ENCODE results near the gene DHRS2. TPM values are rescaled to one million over a fixed set of nuclear protein-coding genes. Genes with fewer than 3 reads are reported as not detected.
"Not testable (repeated sequence)": the region's sequence is repeated elsewhere in the genome, so short reads cannot be mapped to it uniquely, and the experiment has no call there.

DHRS2 gene, protein sequence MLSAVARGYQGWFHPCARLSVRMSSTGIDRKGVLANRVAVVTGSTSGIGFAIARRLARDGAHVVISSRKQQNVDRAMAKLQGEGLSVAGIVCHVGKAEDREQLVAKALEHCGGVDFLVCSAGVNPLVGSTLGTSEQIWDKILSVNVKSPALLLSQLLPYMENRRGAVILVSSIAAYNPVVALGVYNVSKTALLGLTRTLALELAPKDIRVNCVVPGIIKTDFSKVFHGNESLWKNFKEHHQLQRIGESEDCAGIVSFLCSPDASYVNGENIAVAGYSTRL
- total RNA-seq = not detected in 2 replicates

DNA sequence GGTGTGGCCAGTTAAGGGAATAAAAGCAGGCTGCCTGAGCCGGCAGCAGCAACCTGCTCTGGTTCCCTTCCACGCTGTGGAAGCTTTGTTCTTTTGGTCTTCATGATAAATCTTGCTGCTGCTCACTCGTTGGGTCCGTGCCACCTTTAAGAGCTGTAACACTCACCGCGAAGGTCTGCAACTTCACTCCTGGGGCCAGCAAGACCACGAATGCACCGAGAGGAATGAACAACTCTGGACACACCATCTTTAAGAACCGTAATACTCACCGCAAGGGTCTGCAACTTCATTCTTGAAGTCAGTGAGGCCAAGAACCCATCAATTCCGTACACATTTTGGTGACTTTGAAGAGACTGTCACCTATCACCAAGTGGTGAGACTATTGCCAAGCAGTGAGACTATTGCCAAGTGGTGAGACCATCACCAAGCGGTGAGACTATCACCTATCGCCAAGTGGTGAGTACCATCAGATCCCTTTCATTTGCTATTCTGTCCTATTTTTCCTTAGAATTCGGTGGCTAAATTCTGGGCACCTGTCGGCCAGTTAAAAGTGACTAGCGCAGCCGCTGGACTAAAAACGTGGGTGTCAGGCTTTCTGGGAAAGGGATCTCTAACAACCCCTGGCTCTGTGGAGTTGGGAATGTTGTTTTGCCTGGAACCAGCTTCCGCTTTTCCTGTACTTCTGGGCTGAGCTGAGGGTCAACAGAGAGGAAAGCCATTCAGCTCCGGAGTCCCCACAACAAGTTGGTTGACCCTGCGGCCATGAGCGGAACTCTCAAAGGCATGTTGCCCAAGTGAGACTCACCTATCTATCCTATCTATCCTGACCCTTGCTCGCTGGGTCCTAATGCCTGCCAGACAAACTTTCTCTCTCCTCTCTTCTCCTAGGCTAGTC is at the start of gene DHRS2:
Gene DHRS2 (plus strand): TSS at position 48 of the 895 bp plus-strand sequence. CDS start 2,501 bp downstream, outside the sequence.
- DNase-seq (ENCODE audit: extremely low read depth, low read depth, low spot score) = no peak

DNA sequence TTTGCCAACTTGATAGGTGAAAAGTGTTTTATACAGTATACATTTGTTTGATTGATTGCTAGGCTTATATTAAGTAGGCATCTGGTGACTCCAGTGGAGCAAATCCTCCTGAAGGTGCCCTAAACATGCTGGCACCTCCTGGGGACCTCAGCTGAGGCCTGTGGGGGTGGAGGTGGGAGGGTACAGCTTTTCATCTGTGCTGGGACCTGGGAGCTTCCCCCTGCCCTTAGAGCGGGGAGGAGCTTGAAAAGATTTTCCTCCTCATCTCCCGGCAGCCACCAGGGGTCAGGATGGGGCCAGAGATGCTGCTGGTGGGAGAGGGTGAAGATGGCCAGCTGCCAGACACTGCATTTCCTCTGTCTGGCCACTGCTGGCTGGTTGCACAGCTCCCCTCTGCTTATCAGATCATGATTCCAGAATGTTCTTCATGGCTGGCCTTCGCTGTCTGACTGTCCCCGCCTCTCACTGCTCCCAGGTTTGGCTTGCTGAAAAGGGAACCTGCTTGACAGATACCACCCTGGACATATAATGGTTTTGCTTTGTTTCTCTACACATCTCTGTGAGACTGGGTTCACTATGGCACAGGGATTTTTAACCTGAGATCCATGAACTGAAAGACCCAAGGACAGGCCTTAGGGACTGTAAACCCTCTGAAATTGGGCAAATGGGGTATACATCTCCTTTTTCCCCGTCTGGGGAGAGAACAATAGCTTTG is 47.1 kb upstream of the DHRS2 start:
- DNase-seq (ENCODE audit: extremely low read depth, low read depth, low spot score) = peak; percentile 33

DNA sequence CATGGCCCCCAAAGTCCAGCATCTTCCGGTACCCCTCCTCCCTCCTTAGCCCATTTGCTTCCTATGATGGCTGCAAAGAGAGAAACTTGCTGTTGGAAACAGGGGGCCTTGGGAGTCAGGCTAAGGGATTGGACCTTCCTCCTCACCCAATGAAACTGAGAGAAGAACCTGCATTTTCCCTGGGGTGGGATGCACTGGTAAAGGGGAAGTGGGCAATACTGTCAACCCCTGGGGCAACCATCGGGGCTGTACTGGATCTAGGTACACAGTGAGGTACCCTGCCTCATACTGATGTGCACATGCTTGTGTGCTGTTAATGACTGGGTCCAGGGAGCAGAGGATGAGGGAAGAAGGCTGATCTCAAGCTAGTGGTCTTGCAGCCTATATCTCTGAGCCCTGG is 46.6 kb upstream of the DHRS2 start:
- no peak for DNase-seq (ENCODE audit: extremely low read depth, low read depth, low spot score)

DNA sequence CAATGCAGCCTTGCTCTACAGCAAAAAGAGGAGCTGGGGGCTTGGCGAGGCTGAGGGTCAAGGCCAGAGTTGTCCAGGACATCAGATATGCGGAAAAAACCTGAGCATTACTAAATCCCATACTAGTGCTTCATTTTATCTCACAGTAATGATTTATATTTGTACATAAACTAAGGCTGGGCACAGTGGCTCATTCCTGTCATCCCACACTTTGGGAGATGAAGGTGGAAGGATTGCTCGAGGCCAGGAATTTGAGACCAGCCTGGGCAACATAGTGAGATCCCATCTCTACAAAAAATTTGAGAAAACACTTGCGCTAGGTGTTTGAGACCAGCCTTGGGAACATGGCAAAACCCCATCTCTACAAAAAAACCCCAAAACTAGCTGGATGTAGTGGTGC is 46.0 kb upstream of the DHRS2 start:
- no peak for DNase-seq (ENCODE audit: extremely low read depth, low read depth, low spot score)

DNA sequence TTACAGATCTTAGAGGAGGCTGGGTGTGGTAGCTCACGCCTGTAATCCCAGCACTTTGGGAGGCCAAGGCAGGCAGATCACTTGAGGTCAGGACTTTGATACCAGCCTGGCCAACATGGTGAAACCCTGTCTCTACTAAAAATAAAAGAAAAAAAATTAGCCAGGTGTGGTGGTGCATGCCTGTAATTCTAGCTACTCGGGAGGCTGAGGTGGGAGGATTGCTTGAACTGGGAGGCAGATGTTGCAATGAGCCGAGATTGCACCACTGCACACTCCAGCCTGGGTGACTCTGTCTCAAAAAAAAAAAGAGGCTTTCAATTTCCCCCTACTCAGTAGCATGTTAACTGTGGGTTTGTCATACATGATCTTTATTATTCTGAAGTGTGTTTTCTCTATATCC is 42.0 kb upstream of the DHRS2 start:
- not testable (repeated sequence) for DNase-seq (ENCODE audit: extremely low read depth, low read depth, low spot score)

DNA sequence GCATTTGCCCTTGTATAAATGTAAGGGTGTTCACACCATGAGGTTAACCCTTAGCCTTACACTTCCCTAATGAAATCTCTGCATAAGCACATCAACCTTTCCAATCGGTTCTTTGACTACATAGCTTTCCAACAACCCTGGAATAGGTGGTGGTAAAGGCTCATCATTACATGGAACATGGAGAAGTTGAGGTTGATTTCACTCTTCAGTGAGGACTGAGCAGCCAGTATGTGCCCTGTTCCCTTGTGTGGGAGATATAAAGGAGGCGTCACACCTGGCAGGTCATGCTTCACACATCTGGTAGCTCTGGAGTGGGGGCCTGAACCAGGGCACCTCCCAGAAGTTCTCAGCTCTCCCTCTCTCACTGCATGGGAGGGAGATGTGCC is 35.8 kb upstream of the DHRS2 start:
- DNase-seq (ENCODE audit: extremely low read depth, low read depth, low spot score) = no peak

DNA sequence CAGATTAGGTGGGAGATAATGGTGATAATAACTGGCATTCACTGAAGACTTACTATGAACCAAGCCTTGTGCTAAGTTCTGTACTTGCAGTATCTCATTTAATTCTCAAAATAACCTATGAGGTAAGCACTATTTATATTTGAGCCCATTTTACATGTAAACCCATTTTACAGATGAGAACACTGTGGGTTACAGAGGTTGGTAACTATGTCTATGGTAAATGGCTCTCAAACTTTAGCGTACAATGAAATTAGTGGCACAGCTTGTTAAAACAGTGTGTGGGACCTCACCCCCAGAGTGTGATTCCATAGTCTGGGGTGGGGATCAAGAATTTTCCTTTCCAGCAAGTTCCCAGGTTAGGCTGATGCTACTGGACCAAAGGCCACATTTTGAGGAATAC is 35.4 kb upstream of the DHRS2 start:
- no peak for DNase-seq (ENCODE audit: extremely low read depth, low read depth, low spot score)

DNA sequence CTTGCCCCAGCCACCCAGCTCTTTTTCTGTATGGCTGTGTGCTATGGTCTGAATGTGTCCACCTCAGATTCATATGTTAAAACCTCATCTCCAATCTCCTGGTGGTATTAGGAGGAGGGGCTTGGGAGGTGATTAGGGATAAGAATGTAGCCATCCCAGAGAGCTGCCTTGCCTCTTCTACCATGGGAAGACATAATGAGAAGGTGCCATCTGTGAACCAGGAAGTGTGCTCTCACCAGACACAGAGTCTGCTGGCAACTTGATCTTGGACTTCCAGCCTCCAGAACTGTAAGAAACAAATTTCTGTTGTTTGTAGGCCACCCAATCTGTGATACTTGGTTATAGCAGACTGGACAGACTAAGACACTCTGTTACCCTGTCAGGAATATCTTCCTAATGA is 34.7 kb upstream of the DHRS2 start:
- no peak for DNase-seq (ENCODE audit: extremely low read depth, low read depth, low spot score)

DNA sequence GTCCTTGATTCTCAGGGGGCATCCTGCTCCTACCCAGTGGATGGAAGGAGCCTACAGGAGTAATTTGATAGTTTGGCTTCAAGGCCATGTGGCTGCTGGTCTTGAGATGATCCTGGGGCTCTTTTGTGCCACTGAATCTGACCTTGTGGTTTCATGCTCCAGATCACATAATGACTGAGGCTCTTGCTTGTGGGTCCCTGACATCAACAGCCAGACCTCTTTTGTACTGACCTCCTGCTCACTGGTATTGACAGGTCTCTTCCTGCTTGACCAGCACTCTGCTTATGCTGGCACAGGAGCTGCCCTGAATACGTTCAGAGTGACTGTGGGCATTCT is 34.4 kb upstream of the DHRS2 start:
- no peak for DNase-seq (ENCODE audit: extremely low read depth, low read depth, low spot score)

DNA sequence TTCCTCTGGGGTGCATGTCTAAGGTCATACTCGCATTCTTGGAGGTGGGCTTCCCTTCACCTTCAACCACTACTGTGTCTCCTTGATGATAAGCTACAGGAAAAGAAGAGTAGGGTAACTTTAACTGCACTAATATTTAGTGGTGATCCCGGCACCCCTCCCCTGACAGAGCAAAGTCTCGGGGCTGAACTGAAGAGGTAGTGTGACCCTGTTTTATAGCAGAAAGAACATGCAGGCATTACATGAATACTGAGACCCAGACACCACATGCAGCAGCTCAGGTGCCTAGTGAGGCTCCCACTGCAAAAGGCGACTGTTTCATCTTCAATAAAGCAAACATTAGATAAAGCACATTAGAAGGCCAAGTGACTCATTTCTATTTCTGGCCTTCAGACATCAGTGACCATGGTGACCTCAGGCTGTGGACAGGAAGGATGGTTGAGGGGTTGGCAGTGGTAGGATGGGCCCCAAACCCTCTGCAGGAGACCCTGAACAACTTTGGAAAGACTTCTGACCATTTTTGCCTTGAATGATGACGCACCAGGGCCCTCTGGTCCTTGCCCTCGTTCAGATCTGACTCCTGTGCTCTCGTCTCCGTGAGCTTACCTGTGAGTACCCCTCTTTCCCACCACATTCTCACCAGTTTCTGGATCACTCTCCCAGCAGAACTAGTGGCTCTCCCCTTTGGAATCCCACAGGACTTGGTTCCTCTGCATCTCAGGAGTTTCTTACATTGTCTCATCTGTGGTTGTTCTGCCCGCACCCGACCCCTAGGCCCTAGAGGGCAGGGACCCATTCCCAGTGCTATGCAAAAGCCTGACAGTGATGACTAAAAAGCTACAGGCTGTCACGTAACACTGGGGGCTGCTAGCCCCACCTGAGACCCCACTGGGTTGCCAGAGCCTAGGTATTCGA is 33.7 kb upstream of the DHRS2 start:
- DNase-seq (ENCODE audit: extremely low read depth, low read depth, low spot score) = no peak

DNA sequence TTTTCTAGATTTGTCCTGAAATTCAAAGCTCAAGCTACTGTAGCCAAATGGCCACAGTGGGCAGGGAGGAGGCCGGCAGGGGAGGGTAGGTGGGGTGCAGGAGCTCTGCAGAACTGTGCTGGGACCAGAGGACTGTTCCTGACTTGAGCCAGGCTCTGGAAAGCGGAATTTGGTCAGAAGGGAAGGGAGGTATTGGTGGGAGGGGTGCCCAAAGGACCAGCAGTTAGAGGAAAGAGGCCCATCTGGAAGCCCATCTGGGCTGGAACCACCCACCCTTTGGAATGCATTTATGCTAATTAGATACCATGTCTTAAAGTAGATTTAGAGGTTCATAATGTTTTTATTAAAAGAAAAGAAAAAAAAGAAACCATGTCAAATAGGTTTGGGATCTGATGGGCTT is 33.1 kb upstream of the DHRS2 start:
- DNase-seq (ENCODE audit: extremely low read depth, low read depth, low spot score) = no peak

DNA sequence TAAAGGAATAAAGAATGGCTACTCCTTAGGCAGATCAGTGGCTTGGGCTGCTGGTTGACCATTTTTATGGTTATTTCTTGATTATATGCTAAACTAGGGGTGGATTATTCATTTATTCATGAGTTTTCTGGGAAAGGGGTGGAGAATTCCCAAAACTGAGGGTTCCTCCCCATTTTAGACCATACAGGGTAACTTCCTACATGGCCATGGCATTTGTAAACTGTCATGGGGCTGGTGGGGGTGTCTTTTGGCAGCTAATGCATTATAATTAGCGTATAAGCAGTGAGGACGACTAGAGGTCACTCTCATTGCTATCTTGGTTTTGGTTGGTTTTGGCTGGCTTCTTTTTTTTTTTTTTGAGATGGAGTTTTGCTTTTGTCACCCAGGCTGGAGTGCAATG is 32.0 kb upstream of the DHRS2 start:
- no peak for DNase-seq (ENCODE audit: extremely low read depth, low read depth, low spot score)

DNA sequence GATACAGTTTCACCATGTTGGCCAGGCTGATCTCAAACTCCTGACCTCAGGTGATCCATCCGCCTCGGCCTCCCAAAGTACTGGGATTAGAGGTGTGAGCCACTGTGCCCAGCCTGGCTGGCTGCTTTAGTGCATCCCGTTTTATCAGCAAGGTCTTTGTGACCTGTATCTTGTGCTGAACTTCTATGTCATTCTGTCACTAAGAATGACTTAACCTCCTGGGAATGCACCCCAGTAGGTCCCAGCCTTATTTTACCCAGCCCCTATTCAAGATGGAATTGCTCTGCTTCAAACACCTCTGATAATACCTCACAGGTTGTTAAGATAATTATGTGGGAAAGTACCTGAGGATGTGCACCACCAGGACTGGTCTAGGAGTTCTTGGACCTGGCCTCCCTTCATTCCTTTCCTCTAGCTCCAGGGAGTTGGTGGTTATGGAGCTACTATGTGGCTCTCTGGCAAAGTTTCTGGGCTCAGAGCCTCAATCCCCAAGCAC is 31.4 kb upstream of the DHRS2 start:
- no peak for DNase-seq (ENCODE audit: extremely low read depth, low read depth, low spot score)

DNA sequence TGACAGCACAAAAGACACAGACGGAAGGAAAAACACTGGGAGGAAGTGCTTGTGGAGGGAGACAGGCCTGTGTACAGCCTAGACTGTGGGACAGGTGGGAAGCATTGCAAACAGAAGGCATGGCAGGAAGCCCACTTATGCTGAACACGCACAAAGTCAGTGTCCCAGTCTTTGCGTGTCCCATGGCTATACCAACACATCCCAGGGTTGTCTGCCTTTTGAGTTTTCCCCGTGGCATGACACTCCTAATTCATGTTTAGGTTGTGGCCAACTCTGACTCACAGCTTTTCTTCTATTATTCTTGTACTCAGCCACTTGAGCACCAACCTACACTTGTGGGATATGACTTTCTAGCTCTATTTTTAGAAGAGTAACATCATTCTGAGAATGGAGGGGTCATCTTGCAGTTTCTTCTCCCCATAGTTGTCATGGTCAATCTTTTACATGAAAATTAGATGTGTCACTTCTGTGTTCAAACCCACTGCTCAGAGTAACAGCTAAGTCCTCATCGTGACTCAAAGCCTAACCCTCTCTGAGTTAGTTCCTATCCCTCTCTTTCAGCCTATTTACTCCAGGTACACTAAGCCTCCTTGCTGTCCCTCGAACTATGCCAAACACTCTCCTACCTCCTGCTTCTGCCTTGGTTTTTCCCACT is 30.1 kb upstream of the DHRS2 start:
- no peak for DNase-seq (ENCODE audit: extremely low read depth, low read depth, low spot score)

DNA sequence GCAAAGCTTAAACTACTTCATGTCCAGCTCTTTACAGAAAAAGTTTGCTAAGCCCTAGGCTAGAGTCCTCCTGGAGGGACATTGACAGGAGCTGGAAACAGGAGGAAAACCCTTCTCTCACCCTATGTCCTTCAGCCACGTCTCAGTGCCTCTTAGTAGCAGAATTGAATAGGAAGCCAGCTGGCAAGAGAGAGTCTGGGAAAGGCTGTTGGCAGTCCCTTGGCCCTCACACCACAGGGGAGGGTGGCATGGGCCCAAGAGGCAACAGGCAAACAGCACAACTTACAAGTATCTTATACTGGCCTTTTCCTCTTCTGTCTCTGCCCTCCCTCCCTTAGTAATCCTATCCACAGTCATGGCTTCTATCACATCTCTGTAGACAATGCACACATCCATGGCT is 27.7 kb upstream of the DHRS2 start:
- DNase-seq (ENCODE audit: extremely low read depth, low read depth, low spot score) = no peak

DNA sequence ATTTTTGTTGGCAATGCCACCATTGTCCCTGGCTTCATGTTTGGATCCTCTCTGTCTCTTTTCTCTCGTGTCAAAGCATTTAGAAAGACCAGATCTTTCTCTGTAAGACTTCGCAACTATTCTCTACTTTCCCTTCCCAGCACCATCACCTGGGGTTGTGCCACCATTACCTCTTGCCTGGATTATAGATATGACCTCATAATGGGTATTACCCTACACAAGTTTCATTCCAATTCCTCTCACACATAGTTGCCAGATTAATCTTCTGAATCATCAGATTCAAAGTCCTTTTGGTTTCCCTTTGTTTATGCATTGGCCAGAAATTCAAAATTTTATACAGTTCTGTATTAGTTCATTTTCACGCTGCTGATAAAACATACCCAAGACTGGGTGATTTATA is 27.2 kb upstream of the DHRS2 start:
- no peak for DNase-seq (ENCODE audit: extremely low read depth, low read depth, low spot score)

DNA sequence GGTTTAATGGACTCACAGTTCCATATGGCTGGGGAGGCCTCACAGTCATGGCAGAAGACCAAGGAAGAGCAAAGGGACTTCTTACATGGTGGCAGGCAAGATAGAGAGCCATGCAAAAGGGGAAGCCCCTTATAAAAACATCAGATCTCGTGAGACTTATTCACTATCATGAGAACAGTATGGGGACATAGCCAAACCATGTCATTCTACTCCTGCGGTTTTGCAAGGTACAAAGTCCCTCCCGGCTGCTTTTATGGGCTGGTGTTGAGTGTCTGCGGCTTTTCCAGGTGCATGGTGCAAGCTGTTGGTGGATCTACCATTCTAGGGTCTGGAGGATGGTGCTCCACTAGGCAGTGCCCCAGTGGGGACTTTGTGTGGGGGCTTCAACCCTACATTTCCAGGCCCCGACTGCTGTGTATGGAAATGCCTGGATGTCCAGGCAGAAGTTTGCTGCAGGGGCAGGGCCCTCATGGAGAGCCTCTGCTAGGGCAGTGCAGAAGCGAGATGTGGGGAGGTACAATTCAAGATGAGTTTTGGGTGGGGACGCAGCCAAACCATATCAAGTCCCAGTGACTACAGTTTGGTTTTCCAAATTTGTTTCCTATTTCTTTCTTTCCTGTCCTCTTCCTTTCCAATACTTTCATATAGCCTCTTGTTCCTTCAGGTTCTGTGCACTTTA is 26.6 kb upstream of the DHRS2 start:
- DNase-seq (ENCODE audit: extremely low read depth, low read depth, low spot score) = not testable (repeated sequence)

DNA sequence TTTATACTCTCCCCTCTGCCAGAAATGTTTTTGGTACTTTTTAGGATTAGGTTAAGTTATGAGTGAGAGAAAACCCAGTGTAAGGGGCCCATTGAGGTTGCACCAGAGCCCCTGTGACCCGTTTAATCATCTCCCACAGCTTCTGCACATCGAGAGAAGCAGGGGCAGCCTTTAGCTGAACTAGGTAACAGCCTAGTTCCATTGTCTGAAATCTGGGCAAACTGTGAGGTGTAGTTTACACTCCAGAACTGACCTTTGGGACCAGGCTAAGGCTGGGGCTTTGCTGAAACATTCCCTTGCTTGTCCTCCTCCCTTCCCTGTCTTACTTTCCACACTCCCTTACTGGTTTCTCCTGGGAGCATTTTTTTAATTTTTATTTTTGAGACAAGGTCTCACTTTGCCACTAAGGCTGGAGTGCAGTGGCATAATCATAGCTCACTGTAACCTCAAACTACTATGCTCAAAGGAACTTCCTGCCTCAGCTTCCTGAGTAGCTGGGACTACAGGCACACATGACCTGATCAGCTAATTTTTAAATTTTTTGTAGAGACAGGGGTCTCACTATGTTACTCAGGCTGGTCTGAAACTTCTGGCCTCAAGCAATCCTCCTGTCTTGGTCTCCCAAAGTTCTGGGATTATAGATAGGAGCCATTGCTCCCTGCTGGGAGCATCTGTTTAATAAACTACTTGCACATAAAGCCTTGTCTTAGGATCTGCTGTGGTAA is 25.9 kb upstream of the DHRS2 start:
- DNase-seq (ENCODE audit: extremely low read depth, low read depth, low spot score) = no peak

DNA sequence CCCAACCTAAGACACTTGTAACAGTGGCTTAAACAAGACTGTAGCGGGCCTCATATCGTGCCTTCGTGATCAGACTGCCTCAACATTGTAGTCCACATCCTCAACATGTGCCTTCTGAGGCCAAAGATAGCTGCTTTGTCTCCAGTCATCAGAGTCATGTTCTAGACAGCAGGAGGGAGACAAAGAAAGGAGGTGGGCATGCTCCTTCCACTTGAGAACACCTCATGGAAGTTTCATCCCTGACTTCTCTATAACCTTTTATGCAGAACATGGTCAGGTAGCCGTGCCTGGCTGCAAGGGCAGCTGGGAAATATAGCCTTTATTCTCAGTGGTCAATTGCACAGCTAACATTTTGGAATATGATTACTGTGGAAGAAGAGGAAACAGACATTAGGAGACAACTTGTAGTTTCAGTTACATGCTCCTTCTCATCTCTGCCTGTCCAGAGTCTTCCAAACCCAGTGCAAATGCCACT is 25.3 kb upstream of the DHRS2 start:
- DNase-seq (ENCODE audit: extremely low read depth, low read depth, low spot score) = no peak
